ENCODE measurements around the gene CDK4. TPM values are rescaled to one million over a fixed set of nuclear protein-coding genes. Genes with fewer than 3 reads are reported as not detected.

Gene CDK4
- total RNA-seq, 2 experiments from 2014 or later = 84.4 to 104 TPM

- ChIA-PET CTCF (interaction anchor here (2.7 kb wide), 1 partner anchor 156 kb away, joined by 12 read pairs; no protein-coding TSS in a partner anchor), POLR2A (no interaction called here)
- no peak for DNase-seq
- H3K4me3 Mint-ChIP-seq = peak overlapping the region; percentile 84
- peaks cover 29% of the 10 kb centered on the region for H3K36me3 Mint-ChIP-seq (ENCODE audit: low read depth)
- no peaks in the 10 kb centered on the region for H3K27me3 Mint-ChIP-seq
- H3K9me3 Mint-ChIP-seq = no peaks in the 10 kb centered on the region
- H3K27ac Mint-ChIP-seq = peak overlapping the region; percentile 85
- H3K4me1 Mint-ChIP-seq = peaks cover 50% of the 10 kb centered on the region
Observed at GRCh38 chr12:57739914-57740538, 12.1 kb downstream of the CDK4 start.

DNA sequence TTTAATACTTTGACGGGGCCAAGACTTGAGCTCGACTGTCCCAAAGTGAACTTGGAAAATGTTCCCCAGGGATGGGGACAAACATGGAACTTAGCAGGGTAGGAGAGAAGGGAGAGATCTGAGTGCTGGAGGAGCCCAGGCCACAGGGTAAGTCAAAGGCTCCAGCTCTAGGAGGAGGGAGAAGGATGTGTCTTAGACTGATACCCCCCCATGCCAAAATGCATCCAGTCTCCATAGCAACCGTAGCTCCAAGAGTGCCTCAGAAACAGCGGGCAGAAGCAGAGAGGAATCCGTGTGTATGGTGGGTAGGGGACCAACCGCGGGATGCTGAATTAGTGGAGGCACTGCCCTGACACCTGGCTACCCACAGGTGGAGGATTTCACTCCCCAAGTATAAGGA lies 12.7 kb downstream of the CDK4 start:
- Mint-ChIP-seq H3K27ac (peak overlapping the region; percentile 78), H3K9me3 (no peaks in the 10 kb centered on the region), H3K27me3 (no peaks in the 10 kb centered on the region), H3K36me3 (ENCODE audit: low read depth) (peaks cover 35% of the 10 kb centered on the region), H3K4me1 (peaks cover 44% of the 10 kb centered on the region), H3K4me3 (peak overlapping the region; percentile 65)
- ChIA-PET CTCF (no interaction called here), POLR2A (no interaction called here)
- no peak for DNase-seq

GRCh38 chr12:57738661-57739237 lies 13.4 kb downstream of the CDK4 start, which contains the start of gene AGAP2:
TSS of gene AGAP2 (minus strand) at chr12:57738742. CDS start at chr12:57738246, 496 bp downstream.
- Mint-ChIP-seq H3K27me3 (no peaks in the 10 kb centered on the region), H3K4me3 (peak within 1 kb of the TSS; percentile 65), H3K9me3 (no peaks in the 10 kb centered on the region), H3K36me3 (ENCODE audit: low read depth) (peaks cover 40% of the 10 kb centered on the region), H3K4me1 (peaks cover 38% of the 10 kb centered on the region), H3K27ac (peak within 1 kb of the TSS; percentile 78)
- ChIA-PET POLR2A (no interaction called here), CTCF (no interaction called here)
- no peak for DNase-seq

DNA sequence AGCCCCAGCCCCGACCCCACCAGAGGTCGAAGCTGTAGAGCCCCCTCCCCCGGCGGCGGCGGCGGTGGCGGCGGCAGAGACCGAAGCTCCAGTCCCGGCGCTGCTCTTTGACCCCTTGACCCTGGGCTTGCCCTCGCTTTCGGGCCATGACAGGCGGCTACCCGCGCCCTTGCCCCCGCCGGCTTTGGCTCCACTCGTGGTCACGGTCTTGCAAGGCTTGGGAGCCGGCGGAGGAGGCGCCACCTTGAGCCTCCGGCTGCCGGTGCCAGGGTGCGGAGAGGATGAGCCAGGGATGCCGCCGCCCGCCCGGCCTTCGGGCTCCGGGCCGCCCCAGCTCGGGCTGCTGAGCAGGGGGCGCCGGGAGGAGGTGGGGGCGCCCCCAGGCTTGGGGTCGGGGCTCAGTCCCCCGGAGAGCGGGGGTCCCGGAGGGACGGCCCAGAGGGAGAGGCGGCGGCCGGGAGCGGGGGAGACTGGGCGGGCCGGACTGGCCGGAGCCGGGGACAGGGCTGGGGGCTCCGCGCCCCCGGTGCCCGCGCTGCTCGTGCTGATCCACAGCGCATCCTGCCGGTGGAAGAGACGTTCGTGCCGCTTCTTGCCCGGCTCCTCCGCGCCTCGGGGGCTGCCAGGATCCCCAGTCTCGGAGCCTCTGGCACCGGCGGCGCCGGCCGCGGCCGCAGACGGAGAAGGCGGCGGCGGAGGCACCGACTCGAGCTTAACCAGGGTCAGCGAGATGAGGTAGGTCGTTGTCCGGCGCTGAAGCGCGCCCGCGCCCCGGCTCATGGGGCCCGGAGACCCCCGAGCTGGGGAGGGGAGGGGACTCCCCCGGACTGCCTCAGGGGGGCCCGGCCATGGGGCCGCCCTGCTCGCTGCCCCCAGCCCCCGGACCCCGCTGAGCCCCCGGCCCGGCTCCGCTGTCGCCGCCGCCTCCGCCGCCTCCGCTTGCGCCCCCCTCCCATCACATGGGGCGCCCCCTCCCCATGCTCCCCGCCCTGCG lies 14.3 kb downstream of the CDK4 start:
- Mint-ChIP-seq H3K36me3 (ENCODE audit: low read depth) (peaks cover 47% of the 10 kb centered on the region), H3K9me3 (no peaks in the 10 kb centered on the region), H3K4me3 (no peak overlapping the region), H3K27me3 (no peaks in the 10 kb centered on the region), H3K27ac (no peak overlapping the region), H3K4me1 (peaks cover 33% of the 10 kb centered on the region)
- ChIA-PET CTCF (no interaction called here), POLR2A (no interaction called here)
- DNase-seq = no peak

DNA sequence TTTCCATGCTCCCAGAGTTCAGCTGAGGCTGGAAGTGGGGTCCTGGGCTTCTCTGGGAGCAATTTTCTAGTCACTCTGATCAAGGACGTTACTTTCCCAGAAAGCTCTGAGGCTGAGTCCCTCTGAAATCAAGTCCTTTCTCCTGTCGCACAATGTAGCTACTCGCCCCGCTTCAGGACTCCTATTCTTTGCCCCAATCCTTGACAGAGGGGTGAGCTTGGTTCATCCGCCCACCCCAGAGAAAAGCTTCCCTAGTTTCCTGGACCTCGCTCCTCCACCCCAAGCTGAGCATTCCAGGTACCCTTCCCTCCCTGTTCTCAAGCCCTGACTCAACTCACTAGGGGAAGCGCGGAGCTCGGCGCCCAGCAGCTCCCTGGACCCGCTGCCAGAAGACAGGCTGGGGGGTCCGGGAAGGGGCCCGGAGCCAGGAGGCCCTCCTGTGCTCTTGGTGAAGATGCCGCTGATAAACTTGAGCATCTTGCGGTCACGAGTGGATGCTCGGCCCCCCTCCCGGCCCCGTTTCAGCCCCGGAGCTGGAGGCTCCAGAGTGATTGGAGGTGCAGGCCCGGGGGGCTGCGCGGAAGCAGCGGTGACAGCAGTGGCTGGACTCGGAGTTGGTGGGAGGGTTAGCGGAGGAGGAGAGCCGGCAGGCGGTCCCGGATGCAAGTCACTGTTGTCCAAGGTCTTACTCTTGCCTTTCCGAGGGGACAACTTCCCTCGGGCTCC lies 15.2 kb downstream of the CDK4 start:
- H3K4me1 Mint-ChIP-seq = peaks cover 29% of the 10 kb centered on the region
- CTCF ChIA-PET = interaction anchor here (0.9 kb wide), 1 partner anchor 10 kb away, joined by 3 read pairs; no protein-coding TSS in a partner anchor
- no peaks in the 10 kb centered on the region for H3K9me3 Mint-ChIP-seq
- H3K27ac Mint-ChIP-seq = no peak overlapping the region
- no peak for DNase-seq
- H3K27me3 Mint-ChIP-seq = no peaks in the 10 kb centered on the region
- POLR2A ChIA-PET = no interaction called here
- peaks cover 56% of the 10 kb centered on the region for H3K36me3 Mint-ChIP-seq (ENCODE audit: low read depth)
- no peak overlapping the region for H3K4me3 Mint-ChIP-seq

GRCh38 chr12:57735952-57736740 lies 16.0 kb downstream of the CDK4 start:
- no peak overlapping the region for H3K27ac Mint-ChIP-seq
- H3K27me3 Mint-ChIP-seq = no peaks in the 10 kb centered on the region
- H3K36me3 Mint-ChIP-seq (ENCODE audit: low read depth) = peaks cover 61% of the 10 kb centered on the region
- ChIA-PET POLR2A (no interaction called here), CTCF (interaction anchor here (0.9 to 1.5 kb wide), 2 partner anchors 9 to 21 kb away, joined by 3 to 5 read pairs; no protein-coding TSS in a partner anchor)
- no peaks in the 10 kb centered on the region for H3K9me3 Mint-ChIP-seq
- no peak for DNase-seq
- no peak overlapping the region for H3K4me3 Mint-ChIP-seq
- peaks cover 26% of the 10 kb centered on the region for H3K4me1 Mint-ChIP-seq

GRCh38 chr12:57735198-57735855 lies 16.8 kb downstream of the CDK4 start:
- H3K36me3 Mint-ChIP-seq (ENCODE audit: low read depth) = peaks cover 62% of the 10 kb centered on the region
- H3K9me3 Mint-ChIP-seq = no peaks in the 10 kb centered on the region
- no peak overlapping the region for H3K27ac Mint-ChIP-seq
- ChIA-PET POLR2A (interaction anchor here (0.7 kb wide), 1 partner anchor 9 kb away, joined by 3 read pairs; no protein-coding TSS in a partner anchor), CTCF (interaction anchor here (0.8 to 2.9 kb wide), 4 partner anchors 9 to 22 kb away, joined by 3 to 8 read pairs (median 6); partner anchors contain the start of gene TSPAN31)
- no peak overlapping the region for H3K4me3 Mint-ChIP-seq
- DNase-seq = no peak
- H3K27me3 Mint-ChIP-seq = no peaks in the 10 kb centered on the region
- peaks cover 19% of the 10 kb centered on the region for H3K4me1 Mint-ChIP-seq

DNA sequence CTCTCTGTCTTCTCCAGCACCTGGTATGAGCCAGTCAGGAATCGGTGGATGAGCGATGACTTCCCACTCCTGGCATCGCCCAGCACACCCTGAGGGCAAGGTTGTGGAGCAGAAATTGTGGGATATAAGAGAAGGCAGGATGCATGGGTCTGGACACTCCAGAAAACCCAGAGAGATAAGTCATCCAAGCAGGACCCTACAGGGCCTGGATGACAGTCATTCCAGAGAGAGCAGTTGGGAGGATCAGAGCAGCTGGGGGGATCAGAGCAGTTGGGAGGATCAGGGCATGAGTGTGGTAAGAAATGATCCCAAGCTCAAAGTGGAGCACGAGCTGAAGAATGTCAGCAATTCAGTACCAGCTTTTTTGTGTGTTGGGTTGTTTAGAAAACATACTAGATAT lies 17.5 kb downstream of the CDK4 start:
- CTCF ChIA-PET = interaction anchor here (0.8 to 2.9 kb wide), 4 partner anchors 10 to 22 kb away, joined by 3 to 8 read pairs (median 6); partner anchors contain the start of gene TSPAN31
- no peak for DNase-seq
- POLR2A ChIA-PET = interaction anchor here (0.7 kb wide), 1 partner anchor 8 kb away, joined by 3 read pairs; no protein-coding TSS in a partner anchor
- no peak overlapping the region for H3K4me3 Mint-ChIP-seq
- H3K36me3 Mint-ChIP-seq (ENCODE audit: low read depth) = peaks cover 68% of the 10 kb centered on the region
- peaks cover 13% of the 10 kb centered on the region for H3K4me1 Mint-ChIP-seq
- no peaks in the 10 kb centered on the region for H3K27me3 Mint-ChIP-seq
- no peak overlapping the region for H3K27ac Mint-ChIP-seq
- no peaks in the 10 kb centered on the region for H3K9me3 Mint-ChIP-seq

DNA sequence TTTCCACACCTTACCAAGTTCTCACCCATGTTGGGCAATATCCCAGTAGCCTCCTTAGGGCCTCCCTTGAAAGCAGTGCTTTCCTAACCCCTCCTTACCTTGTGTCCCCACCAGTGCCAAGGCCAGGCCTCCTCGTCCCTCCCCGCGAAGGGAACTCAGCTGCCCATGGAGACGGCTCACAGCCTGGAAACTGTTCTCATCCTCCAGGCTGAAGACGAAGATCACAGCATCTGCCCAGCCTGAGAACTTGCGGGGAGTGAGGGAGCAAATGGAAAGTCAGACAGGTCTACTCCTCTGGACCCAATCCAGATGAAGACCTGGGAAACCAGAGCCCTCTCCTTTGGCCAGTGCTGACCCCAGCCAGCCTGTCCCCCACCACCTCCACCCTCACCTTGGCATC lies 18.2 kb downstream of the CDK4 start:
- Mint-ChIP-seq H3K27me3 (no peaks in the 10 kb centered on the region), H3K36me3 (ENCODE audit: low read depth) (peaks cover 67% of the 10 kb centered on the region), H3K9me3 (no peaks in the 10 kb centered on the region), H3K27ac (no peak overlapping the region), H3K4me1 (peaks cover 7% of the 10 kb centered on the region), H3K4me3 (no peak overlapping the region)
- CTCF ChIA-PET = interaction anchor here (2.9 kb wide), 1 partner anchor 12 kb away, joined by 8 read pairs; no protein-coding TSS in a partner anchor
- POLR2A ChIA-PET = no interaction called here
- DNase-seq = no peak

DNA sequence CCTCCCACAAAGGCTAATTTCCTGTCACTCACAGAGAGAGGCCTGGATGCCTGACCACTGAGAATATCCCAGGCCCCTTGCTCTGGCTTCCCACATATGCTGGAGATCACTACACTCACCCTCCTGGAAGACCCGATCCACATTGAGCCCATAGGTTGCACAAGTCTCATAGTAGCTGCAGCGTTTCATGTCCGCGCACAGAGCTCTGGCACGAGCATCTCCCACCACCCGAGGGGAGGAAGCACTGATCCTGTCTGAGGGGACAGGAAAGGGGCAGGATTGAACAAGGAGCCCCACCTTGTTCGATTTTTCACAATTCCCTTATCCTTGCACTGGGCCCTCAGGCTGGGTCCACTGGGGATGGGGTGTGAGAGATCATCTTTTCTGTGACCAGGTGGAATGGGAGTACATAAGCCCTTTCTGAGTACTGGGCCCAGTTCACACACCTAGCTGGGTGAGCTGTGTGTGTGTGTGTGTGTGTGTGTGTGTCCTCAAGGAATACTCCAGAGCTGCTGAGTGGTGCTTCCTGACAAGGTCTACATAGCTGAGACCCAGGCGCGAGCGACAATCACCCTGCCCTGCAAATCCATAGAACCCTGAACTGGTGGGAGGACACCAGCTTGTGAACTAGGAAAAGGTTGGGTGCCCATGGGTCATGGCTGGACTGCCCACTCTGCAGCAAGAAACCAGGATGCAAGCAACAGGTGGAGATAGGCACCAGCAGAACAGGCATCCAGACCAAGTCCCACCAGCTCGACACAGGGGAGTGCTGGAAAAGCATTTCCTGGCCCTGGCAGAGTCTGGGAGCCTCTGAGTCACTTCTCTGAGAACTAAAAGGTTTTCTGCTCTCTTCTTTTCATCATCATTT lies 19.1 kb downstream of the CDK4 start:
- Mint-ChIP-seq H3K9me3 (no peaks in the 10 kb centered on the region), H3K27ac (no peak overlapping the region), H3K4me1 (peaks cover 6% of the 10 kb centered on the region), H3K4me3 (no peak overlapping the region), H3K36me3 (ENCODE audit: low read depth) (peaks cover 74% of the 10 kb centered on the region), H3K27me3 (no peaks in the 10 kb centered on the region)
- ChIA-PET POLR2A (no interaction called here), CTCF (interaction anchor here (1.2 to 2.9 kb wide), 3 partner anchors 8 to 150 kb away, joined by 5 to 8 read pairs (median 5); no protein-coding TSS in a partner anchor)
- DNase-seq = no peak
